ENCODE data around the gene ZBTB7B.

Gene ZBTB7B

DNA sequence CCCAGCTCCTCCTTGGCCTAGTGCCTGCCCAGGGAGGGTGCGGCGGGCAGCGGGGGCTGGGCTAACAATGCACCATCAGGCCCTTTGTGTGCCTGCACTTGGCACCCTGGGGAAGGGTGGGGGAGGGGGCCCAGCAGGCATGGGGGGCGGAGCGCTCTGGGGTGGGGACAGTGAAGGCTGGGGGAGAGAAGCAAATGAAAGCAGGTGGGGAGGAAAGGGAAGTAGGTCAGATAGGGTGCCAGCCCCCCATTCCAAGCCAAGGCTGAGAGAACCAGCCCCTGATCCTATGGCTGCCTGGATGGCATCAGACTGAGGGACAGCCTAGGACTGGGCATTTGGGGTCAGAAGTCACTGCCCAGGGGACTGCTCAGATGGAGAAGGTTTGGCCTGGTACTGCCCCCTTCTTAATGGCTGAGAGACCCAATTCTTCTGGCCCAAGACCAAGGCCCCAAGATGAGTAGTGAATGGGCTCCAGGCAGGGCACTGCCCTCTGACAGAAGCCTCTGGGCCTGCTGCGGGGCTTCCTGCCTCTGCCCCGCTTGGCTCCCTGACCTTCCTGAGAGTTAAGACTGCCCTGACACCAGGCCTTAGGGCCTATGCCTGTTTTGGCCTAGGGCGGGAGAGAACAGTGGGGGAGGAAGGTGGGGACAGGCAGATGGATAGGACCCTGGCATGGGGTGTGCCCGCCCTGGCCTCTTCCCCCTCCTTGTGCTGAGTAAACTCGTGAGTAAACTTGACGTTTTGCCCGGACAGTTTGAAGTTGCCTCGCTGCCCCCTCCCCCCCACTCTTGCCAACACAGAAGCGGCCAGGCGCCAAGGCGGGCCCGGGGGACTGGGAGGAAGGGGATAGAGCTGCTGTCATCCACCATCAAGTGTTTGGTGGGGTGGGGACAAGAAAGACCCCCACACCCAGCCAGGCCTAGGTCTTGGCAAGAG is 2.7 kb downstream of the ZBTB7B start:
- DNase-seq = no peak

DNA sequence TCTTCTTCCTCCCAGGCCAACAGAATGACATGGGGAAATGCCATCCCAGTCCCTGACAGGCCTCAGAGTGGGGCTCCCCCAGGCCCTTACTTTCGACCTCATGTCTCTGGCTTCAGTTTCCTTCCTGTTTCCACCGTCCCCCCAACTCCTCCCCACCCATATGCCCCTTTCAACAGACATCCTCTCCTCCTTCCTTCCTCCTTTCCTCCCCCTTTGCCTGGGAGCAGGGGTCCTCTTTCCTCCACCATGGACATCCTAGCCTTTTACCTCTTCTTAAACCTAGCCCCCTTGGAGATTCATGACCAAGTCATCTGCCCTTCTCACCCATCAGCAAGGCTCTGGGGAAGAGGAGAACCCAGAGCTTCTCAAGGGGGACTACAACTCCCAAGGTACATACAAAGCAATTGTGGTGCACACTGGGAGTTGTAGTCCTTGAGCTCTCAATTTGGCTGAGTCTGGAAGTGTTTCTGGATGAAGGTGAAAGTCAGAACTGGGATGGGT is 4.0 kb downstream of the ZBTB7B start:
- no peak for DNase-seq

DNA sequence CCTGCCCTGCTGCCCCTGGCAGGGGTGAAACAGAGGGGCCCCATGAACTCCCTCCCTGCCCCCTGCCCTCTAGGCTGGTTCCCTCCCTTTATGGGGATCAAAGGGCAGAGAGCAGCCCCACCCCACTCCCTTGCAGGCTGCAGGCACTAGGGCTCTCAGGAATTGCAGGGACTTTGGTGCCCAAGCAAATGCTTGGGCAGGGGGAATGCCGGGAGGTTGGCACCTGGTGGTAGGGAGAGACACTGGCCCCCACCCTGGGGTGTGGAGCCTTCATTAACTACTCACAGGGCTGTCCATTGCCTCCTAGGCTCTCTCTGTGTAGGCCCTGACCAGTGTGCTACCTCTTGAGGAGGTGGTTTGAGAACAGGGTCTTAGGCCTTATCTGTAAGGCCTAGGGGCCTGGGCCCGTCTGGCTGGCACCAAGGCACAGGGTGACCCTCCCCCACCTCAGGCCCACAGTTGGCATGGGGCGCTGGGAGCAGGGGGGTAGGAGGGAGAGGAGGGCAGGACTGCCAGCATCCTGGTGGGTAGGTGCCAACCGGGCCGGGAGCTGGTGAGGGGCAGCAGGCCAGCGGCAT is 4.7 kb downstream of the ZBTB7B start:
- no peak for DNase-seq

DNA sequence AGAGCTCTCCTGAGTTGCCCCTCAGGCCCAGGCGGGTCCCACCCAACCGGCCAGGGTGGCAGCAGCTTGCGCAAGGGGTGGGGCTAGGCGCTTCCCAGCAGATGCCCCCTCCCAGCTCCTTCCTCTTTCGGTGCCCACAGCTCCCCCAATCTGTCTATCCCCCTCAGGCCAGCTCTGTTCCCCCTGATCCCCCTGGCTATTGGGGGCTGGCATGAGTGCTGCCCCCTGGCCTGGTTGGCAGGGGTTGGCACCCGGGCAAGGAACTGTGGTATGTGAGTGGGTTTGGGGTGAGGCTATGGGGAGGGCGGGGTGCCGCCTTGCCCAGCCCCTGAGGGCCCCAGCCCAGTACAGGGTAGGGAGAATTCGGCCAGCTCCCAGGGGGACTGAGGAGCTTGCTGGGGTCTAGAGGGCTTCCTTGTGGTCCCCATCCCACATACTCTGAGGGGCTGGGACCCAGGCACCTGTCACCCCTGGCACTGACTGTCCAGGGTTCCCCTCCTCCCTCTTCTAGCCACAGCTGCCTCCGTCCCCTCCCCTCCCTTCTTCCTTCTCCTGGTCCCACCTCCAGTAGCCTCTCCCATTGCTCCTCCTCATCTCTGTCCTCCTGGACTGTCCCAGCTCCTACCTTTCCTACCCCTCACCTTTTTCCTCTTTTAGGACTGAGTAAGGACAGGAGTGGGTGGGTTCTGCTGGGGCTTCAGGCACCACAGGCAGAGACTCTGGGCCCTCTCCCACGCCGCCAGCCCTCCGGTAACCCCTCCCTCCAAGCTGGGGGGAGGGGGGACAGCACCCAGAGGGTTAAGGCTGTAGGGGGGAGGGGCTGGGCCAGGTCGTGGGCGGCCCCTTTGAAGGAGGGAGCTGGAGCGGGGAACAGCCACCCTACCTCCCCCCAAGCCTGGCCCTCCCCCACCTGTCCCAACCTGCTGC is 5.7 kb downstream of the ZBTB7B start:
- no peak for DNase-seq

DNA sequence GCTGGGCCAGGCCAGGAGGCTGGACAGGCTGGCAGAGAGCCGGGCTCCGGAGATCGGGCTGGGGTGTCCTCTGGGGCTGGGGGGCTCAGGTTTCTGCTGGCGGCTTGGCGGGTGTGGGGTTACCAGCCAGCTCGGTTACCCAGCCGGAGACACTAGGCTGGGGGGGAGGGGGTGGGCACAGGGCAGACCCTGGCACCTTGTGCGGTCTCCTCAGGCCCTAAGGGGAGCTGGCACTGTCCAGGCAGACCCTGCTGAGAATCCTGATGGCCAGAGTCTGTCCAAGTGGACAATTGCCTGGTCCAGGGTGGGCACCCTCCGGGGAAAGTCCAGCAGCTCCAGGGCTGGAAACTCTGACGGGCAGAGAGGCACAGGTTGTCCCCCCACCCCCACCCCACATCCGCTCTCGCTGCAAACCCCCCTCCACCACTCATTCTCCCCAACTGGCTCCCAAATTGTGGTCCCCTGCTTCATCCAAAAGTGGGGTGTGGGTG is 6.7 kb downstream of the ZBTB7B start:
- no peak for DNase-seq

DNA sequence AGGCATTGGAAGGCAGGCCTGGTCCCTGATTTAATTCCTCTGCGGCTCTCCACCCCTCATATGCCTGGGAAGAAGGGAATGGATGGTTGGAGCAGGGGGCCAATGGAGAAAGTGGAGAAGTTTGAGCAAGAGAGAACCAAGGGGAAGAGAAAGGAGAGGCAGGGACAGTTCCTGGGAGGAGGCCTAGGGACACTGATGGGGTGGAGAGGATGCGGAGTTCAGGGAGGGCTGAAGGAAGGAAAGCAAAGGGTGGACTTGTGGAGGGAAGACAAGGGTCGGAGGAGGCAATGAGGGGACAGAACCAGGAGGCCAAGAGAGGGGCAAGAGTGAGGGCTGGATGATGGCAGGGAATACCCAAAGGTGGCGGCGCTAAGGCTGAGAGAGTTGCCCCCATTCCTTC is 7.1 kb downstream of the ZBTB7B start:
- no peak for DNase-seq

DNA sequence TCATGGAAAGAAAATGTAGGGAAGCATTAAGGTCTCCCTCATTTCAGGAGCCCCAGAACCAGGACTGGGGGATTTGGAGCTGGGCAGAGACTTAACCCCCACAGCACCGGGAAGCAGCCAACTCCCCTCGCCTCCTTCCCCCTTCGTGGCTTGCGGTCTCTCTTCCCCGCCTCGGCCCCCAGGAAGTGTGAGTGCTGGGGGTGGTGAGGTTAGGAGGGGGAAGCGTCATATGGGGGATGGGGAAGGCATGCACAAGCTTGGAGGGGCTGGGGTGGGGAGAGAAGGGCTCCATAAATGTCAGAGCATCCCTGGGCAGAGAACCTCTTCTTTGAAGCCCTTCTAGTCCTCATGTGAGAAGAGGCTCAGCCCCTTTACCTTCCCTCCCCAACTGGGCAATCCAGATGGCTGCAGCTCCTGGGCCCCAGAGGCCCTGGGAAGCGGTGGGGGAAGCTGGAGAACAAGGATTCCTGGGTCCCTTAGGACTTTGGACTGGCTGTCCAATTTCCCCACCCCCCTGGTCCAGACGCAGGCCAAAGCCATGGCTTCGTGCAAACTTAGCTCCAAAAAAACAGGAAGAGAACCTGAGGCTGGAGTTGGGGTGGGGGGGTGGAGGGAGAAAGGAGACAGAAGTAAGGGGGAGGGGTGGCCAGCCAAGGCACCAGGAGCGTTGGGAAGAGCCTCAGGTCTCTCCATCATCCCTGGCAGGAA is 7.8 kb downstream of the ZBTB7B start:
- DNase-seq = no peak

DNA sequence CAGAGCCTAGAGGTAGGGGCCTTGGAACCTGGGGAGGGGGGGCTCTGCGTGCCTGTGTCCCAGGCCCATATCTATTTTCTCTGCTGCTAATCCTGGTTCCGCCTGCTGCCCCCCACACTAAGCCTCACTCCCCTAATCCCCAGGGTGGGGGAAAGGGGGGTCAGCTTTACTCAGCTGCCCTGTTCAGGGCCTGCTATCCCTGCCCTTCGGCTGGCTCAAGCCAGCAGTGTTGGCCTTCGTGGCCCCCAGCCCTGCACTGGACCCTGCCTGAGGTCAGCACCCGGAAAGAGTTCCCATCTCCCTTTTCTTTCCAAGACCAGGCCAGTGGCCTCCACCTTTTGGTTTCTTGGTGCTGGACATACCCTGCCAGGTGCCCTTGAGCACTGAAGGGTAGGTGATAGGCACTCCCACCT is 8.4 kb downstream of the ZBTB7B start:
- DNase-seq = no peak

DNA sequence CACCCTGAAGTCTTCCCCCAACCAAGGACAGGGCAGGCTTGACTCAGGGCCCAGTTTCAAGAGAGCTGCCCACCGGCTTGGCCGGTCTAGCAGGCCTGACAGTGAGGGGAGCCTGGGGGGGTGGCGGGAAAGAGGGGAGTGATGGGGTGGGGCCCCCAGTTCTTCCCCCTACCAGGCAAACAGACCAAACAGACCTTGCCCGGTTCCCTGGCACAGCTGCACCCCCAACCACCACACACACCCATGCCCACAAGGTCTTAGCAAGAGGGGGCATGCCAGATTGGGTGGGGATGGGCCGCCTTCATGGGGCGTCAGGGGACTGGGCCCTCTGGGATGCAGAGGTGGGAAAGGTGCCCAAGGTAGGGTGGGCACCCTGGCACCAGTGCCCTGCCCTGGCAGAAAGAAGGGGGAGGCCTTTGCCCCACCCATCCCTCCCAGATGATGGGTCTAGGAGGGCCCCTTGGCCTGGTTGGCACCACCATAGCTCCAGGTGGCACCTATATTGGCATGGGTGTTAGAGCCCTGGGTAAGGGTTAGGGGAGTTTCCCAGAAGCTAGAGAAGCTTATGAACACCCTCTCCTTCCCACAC is 8.9 kb downstream of the ZBTB7B start:
- DNase-seq = no peak

DNA sequence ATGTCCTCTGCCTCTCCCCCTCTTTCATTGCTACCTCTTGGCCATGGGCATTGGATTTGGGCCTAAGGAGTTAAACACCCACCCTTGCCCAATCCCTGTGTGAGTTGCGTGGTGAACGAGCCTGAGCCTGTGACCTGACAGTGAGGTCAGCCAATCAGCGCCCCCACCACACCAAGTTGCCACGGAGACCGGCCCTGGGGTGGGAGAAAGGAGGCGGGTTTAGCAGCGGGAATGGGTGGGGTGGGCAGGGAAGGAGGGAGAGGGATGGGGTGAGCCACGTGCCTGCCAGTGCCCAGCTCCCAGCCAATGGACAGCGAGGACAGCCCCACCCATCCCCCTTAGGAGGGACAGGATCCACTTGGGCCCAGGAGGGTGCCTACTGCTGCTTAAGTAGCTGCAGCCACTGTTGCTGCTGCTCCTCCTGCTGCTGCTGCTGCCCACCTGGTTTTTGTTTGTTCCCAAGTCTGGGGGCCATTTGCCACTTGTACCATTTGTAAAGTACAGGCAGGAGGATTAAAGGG is 9.5 kb downstream of the ZBTB7B start:
- DNase-seq = no peak

DNA sequence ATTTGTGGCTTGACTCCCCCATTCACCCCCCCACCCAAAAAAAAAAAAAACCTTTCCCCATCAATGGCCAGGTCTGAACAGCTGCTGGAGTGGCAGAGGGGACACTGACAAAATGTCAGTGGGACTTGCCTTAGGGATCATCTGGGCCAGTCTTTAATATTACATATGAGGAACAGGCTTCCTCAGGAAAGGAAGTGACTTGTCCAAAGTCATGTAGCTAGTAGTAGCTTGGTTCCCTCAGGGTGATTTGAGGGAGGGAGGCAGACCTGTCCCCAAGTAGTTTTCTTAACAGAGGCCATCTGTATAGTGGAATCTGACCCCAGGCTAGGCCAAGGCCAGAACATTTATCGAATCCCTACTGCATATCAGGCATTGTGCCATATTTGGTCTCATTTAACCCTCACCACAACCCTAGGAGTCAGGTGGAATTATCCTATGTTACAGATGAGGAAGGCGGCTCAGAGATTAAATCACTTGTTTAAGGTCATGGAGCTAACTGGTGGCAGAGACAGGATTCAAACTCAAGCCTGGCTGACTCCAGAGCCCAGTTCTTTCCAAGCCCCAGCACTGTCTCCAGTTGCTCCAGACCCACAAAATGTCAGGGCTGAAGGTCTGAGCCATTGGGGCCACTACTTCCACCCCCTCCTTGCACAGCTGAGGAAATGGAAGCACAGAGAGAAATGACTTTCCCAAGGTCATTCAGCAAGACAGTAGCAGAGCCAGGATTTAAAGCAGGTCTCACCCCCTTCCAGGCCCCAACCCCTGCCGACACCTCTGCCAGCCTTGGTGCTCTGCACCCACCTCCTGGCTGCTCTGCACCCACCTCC is 10.4 kb downstream of the ZBTB7B start:
- no peak for DNase-seq

DNA sequence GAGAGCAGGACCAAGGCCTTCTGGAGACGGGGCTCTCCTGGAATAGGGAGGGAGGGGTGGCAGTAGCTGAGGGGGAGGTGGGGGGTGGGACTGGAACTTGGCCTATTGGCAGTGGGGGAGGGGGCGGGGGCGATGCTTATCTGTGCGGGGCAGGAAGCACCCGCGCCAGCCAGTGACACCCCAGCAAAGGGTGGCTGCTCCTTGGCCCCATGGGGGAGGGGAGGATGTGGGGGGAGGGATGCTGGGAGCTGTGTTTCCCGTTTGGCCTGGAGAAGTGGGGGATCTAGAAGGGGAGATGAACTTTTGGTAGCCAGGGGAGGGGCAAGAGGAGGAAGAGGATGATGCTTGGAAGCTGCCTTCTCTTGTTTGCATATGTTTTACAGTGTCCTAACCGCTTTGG is 11.0 kb downstream of the ZBTB7B start:
- no peak for DNase-seq

DNA sequence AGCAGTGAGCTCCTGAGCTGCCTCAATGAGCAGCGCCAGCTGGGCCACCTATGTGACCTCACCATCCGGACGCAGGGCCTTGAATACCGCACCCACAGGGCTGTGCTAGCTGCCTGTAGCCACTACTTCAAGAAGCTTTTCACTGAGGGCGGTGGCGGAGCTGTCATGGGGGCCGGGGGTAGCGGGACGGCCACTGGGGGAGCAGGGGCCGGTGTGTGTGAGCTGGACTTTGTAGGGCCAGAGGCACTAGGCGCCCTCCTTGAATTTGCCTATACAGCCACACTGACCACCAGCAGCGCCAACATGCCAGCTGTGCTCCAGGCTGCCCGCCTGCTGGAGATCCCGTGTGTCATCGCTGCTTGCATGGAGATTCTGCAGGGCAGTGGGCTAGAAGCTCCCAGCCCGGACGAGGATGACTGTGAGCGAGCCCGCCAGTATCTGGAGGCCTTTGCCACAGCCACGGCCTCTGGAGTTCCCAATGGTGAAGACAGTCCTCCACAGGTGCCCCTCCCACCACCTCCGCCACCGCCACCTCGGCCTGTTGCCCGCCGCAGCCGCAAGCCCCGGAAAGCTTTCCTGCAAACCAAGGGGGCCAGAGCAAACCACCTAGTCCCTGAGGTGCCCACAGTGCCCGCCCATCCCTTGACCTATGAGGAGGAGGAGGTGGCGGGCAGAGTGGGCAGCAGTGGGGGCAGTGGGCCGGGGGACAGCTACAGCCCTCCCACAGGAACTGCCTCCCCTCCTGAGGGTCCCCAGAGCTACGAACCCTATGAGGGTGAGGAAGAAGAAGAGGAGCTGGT is 12.3 kb downstream of the ZBTB7B start:
- DNase-seq = no peak

DNA sequence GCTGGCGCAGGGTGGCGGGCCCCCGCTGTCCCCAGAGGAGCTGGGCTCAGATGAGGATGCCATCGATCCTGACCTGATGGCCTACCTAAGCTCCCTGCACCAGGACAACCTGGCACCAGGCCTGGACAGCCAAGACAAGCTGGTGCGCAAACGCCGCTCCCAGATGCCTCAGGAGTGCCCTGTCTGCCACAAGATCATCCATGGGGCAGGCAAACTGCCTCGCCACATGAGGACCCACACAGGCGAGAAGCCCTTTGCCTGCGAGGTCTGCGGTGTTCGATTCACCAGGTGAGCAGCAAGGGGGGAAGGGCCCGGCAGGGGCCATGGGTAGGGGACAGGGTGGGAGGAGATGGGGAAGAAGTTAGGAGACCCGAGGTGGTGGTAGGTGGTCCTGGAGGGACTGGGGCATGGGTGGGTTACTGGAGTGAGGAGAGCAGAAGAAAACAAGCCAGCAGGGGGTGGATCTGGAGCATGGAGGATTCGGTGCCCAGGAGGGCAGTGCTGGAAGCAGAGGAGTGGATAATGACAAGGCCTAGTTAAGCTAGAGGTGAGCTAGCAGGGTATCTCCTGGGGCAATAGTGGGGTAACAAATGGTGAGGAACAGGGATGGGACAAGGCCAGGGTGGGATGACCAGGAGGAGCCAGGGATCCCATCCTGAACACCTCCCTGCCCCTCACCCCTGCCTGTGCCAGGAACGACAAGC is 13.1 kb downstream of the ZBTB7B start:
- DNase-seq = no peak

DNA sequence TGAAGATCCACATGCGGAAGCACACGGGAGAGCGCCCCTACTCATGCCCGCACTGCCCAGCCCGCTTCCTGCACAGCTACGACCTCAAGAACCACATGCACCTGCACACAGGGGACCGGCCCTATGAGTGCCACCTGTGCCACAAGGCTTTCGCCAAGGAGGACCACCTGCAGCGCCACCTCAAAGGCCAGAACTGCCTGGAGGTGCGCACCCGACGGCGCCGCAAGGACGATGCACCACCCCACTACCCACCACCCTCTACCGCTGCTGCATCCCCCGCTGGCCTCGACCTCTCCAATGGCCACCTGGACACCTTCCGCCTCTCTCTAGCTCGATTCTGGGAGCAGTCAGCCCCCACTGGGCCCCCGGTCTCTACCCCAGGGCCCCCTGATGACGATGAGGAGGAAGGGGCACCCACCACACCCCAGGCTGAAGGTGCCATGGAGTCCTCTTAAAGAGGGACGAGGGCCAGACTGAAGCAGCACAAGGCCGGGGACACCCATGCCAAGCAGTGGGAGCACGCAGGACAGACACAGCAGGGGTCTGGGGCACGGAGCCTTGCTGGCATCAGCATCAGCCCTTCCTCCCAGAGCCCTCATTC is 13.7 kb downstream of the ZBTB7B start:
- no peak for DNase-seq

DNA sequence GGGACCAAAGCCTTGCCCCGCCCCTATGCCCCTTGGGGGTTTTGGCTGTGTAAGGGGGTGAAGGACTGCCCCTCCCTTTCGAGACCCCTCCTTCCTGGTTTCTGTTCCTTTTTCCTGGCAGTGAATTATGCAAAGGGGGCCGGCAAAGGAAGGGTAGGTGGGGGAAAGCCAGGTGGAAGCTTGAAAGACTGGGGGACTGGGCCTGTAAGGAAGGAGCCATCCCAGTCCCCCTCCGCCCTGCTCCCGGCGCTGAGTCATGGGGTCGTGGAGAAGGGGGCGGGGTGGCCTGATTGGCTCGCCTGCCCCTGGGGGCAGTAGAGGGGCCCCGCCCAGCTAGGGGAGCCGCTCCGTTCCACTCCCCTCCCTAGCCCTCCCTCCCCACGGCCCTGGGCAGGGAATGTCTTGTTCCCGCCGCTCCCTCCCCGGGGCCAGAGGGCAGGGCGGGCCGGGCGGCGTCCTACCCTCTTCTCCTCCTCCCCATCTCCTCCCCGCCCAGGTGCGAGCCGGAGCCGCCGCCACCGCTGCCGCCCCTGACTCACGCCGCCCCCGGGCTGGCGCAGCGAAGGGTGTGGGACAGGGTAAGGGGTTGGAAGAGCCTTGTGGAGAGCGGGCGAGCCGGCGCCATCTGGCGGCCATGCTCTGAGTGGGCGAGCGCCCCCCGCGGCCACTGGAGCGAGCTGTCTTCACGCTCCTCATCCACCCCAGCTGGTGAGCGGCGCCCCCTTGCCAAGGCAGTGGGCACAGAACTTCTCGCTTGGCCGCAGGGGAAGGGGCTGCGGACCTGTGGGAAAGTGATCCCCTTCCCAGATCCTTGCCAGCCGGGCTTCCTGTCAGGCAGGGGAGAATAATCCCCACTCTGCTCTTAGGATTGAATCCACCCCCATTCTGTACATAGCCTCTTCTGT is 14.7 kb downstream of the ZBTB7B start:
- DNase-seq = peak; percentile 84 to 90

DNA sequence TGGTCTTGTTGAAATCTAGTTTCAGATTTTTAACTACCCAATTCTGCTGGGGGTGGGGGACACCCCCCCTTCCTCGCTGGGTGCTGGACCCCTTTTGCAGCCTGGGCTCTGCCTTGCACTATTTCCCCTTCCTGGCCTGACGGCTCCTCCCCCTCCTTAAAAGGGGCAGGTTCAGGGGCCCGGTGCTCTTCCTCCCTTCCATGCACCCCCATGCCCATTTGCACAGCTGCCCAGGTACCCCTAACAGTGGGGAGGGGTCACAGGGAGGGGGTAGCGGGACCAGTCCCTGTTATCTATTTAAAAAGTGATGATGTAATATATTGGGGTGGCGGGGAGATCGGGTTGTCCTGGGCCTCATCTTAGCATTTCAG is 15.3 kb downstream of the ZBTB7B start:
- no peak for DNase-seq

All from NCI-H1930 (cell line).